Retinal pigment epithelial cell (primary cell): Measurements from ENCODE around the gene CELF4.

Experiments used
- DNase-seq: peaks from one replicate; pipeline ENCODE4 v3.0.0-alpha.2; 2010; ENCODE audit warnings: low read depth
- H3K4me3 ChIP-seq: 2 replicates; pipeline ENCODE4 v1.5.1; 2011; ENCODE audit warnings: mild to moderate bottlenecking, low read length, control low read depth, moderate library complexity
- TF ChIP-seq, protein P1 (sequence below): conservative IDR thresholded peaks from 2 replicates; pipeline ENCODE4 v1.5.1; 2011; ENCODE audit warnings: low read depth, low read length, control low read depth, inconsistent platforms

Gene CELF4

DNA sequence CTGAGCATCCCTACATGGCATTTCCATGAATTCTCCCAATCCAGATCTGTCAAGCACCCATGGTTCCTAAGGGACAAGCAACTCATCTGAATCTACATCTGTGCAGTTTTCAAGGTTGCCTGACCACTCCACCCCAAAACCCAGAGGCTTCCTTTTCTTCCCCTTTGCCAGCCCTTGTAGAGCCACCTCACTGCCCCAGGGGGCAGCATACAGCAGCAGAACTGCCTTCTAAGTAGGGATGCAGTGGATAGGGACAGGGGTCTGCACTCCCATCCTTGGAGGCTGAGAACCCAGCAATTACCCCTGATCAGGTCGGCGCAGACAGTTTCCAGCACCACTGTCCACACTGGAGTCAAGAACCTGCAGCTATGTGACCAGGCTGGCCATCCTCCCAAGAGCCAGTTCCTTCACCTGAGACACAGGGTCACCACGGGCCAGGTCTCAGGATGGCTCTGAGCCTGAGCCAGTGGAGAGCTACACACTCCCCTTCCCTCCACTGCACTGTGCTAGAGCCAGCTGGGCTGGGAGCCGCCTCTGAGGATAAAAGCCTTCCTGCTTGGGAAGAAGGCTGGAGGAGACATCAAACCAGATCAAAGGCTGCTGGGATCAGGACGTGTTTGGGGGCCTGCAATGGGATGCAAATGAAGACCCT lies 283.1 kb downstream of the CELF4 start:
- DNase-seq = no peak
- no peak overlapping the region for H3K4me3 ChIP-seq
- TF ChIP-seq, protein P1, sequence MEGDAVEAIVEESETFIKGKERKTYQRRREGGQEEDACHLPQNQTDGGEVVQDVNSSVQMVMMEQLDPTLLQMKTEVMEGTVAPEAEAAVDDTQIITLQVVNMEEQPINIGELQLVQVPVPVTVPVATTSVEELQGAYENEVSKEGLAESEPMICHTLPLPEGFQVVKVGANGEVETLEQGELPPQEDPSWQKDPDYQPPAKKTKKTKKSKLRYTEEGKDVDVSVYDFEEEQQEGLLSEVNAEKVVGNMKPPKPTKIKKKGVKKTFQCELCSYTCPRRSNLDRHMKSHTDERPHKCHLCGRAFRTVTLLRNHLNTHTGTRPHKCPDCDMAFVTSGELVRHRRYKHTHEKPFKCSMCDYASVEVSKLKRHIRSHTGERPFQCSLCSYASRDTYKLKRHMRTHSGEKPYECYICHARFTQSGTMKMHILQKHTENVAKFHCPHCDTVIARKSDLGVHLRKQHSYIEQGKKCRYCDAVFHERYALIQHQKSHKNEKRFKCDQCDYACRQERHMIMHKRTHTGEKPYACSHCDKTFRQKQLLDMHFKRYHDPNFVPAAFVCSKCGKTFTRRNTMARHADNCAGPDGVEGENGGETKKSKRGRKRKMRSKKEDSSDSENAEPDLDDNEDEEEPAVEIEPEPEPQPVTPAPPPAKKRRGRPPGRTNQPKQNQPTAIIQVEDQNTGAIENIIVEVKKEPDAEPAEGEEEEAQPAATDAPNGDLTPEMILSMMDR = peak; percentile 78

- TF ChIP-seq, protein P1 = no peak
These were observed 284.8 kb downstream of the CELF4 start for GRCh38 chr18:37280701-37281393.

GRCh38 chr18:37277804-37278203 lies 287.8 kb downstream of the CELF4 start:
- no peak for DNase-seq
- TF ChIP-seq, protein P1 = no peak
- H3K4me3 ChIP-seq = no peak overlapping the region

More at GRCh38 chr18:37280701-37281393, 284.8 kb downstream of the CELF4 start:
- no peak for DNase-seq
- H3K4me3 ChIP-seq = no peak overlapping the region

DNA sequence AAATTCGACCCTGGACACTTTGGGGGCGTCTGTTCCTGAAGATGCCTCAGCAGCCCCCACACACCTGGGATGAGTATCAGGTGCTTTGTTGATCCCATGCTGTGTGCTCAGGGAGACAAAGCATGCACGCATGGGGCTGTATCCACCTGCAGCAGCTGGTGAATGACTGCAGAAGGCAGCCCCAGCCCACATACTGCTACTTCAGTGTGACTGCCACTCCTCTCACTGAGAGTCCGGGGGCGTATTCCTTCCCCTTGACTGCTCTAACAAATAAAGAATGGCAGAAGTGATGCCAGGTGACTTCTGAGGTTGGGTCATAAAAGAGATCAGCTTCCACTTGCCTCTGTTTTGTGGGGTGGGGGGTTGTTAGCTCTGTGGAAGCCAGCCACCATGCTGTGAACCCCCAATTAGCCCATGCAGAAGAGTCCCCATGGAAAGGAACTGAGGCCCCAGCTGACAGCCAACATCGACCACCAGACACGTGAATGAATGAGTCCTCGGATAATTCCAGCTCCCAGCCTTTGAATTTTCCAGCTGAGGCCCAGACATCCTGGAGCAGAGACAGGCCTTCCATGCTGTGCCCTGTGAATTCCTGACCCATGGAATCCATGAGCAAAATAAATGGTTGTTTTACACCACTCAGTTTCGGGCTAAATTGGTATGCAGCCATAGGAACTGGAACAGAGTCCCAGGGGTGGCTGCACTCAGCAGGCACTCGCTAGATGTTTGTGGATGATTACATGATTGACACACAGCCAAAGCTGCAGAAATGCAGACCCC lies 289.3 kb downstream of the CELF4 start:
- no peak overlapping the region for H3K4me3 ChIP-seq
- no peak for DNase-seq
- TF ChIP-seq, protein P1 = no peak

DNA sequence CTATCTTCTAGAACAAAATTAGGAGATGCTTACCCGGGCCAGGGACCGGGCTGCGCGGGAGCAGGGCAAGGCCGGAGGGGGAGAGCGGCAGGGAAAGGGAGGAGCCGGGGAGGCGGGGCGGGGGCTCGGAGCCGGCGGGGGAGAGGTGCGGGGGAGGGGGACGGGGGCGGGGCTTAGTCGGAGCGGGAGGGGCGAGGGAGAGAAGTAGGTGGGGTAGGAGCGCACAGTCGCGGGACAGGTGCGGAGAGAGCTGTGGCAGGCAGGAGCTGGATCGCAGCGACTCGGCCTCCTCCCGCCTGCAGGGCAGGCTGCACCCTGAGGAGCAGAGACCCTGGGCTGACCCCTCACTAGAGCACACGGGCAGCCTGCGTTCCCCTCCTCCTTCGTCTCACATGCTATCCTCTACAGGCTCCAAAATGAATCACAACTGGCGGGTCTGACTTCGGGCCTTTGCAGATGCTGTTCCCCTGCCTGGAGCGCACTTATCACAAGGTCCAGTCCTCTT lies 290.3 kb downstream of the CELF4 start:
- H3K4me3 ChIP-seq = no peak overlapping the region
- TF ChIP-seq, protein P1 = no peak
- no peak for DNase-seq

DNA sequence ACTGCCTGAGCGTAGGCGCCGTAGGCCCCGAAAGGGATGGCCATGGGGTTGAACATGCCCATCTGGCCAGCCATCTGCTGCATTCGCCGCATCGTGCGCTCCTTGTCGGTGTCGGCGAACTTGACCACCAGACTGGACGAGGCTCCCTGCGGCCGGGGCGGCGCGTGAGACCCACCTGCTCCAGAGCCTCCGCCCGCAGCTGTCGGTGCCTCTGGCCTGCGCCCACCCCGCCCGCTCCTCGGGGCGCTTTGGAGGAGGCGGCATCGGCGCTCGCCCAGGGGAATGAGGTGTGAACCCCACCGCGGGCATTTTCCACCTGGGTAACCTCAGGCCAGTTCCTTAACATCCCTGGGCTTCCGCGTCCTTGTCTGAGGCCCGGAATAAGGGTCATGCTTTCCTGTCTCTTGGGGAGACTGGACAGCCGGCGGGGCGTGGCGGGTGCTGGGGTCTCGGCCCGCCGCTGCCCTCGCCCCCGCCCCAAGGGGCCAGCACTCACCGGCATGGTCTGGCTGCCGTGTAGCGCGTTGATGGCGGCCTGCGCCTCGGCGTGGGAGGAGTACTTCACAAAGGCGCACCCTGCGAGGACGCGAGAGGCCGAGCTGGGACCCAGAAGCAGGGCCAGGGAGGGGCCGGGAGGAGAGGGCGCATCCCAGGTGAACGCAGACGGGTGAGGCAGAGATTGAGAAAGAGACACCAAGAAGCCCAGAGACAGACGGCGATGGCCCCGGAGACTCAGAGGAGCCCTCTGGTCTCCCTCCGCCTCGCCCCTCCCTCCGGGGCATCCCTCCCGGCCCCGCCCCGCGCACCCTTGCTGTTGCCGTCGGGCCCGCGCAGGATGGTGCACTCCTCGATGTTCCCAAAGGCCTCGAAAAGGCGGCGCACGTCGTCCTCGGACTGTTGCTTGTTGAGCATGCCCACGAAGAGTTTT lies 291.0 kb downstream of the CELF4 start:
- no peak overlapping the region for H3K4me3 ChIP-seq
- no peak for DNase-seq
- TF ChIP-seq, protein P1 = no peak
